Fibroblast of lung (primary cell): ENCODE results near the gene NOL12.

Source experiments
- EZH2 ChIP-seq: IDR thresholded peaks from 2 replicates; pipeline ENCODE4 v1.5.1; 2012; ENCODE audit warnings: low read length, control low read depth, mild to moderate bottlenecking; ENCODE audit errors: missing control alignments
- TF ChIP-seq, protein P1 (sequence below), 2 donors: IDR thresholded peaks in 1 of 2; conservative IDR thresholded peaks in 1 of 2; 1 replicate in 1 of 2; 2 replicates in 1 of 2; pipeline ENCODE4 v1.5.1; 2011 to 2012; ENCODE audit warnings: low read length in 2 of 2, control low read depth in 1 of 2, inconsistent platforms in 1 of 2, low read depth in 1 of 2, mild to moderate bottlenecking in 1 of 2

DNA sequence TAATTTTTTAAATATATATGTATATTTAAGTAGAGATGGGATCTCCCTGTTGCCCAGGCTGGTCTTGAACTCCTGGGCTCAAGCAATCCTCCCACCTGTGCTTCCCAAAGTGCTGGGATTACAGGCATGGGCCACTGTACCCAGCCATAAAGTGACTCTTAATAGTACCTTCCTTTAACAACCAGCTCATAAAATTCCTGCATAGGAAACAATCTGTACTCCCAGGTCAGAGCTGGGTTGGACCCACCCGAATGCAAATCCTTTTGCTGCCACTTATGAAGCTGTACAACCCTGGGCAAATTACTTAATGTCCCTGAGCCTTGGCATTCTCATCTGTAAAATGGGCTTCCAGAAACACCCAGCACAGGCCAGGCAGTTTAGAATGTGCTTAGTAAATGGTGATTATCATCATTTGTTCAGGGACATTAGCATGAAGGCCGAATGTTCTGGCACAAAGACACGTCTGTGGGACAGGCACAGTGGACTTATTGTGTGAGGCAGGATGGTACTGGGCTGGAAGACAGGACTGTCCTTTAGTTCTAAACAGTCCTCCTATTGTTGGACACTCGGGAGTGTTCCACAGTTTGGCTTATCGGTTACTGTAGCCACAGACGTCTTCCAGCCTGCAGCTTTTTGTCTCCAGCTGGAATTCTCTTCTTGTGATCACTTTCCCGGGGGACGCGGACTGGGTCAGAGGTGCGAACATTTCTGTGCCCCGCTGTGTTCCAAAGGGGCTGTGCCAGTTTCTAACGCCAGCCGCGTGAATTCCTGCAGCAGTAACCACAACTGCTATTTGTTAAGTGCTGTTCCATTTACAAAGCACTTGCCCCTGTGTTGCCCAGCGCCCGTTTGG is 21.7 kb upstream of the NOL12 start:
- TF ChIP-seq, protein P1, sequence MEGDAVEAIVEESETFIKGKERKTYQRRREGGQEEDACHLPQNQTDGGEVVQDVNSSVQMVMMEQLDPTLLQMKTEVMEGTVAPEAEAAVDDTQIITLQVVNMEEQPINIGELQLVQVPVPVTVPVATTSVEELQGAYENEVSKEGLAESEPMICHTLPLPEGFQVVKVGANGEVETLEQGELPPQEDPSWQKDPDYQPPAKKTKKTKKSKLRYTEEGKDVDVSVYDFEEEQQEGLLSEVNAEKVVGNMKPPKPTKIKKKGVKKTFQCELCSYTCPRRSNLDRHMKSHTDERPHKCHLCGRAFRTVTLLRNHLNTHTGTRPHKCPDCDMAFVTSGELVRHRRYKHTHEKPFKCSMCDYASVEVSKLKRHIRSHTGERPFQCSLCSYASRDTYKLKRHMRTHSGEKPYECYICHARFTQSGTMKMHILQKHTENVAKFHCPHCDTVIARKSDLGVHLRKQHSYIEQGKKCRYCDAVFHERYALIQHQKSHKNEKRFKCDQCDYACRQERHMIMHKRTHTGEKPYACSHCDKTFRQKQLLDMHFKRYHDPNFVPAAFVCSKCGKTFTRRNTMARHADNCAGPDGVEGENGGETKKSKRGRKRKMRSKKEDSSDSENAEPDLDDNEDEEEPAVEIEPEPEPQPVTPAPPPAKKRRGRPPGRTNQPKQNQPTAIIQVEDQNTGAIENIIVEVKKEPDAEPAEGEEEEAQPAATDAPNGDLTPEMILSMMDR (conservative IDR thresholded peaks at IDR 0.05 in 1 of 2, IDR thresholded peaks at IDR 0.05 in 1 of 2; ENCODE audit: low read depth in 1 of 2, low read length in 2 of 2), result no peak
- TF ChIP-seq EZH2, result no peak
